Hepatocyte (in vitro differentiated cells): ENCODE measurements around the gene PYHIN1. TPM values are rescaled to one million over a fixed set of nuclear protein-coding genes. Genes with fewer than 3 reads are reported as not detected.

Experiments
- DNase-seq: peaks from one replicate; pipeline ENCODE4 v3.0.0-alpha.2; 2016; ENCODE audit warnings: low spot score
- H2AFZ ChIP-seq: fragments of 200-600 bp; sonication (generic); 2 replicates; pipeline ENCODE4 v1.6.0; 2016; ENCODE audit warnings: antibody characterized with exemption, mild to moderate bottlenecking
- H3K27ac ChIP-seq: fragments of 200-600 bp; sonication (generic); 2 replicates; pipeline ENCODE4 v1.5.1; 2016; ENCODE audit warnings: mild to moderate bottlenecking
- H3K27me3 ChIP-seq: fragments of 200-600 bp; sonication (generic); 2 replicates; pipeline ENCODE4 v1.6.1; 2016
- H3K36me3 ChIP-seq: fragments of 200-600 bp; sonication (generic); replicated peaks from 2 replicates; pipeline ENCODE4 v1.5.1; 2016; ENCODE audit warnings: low read depth; ENCODE audit not compliant: insufficient read depth
- H3K4me1 ChIP-seq: fragments of 200-600 bp; sonication (generic); 2 replicates; pipeline ENCODE4 v1.5.1; 2016; ENCODE audit warnings: mild to moderate bottlenecking, moderate library complexity; ENCODE audit not compliant: insufficient read depth
- H3K4me2 ChIP-seq: fragments of 200-600 bp; sonication (generic); 2 replicates; pipeline ENCODE4 v1.6.0; 2016
- H3K4me3 ChIP-seq: fragments of 200-600 bp; sonication (generic); 2 replicates; pipeline ENCODE4 v1.5.1; 2016; ENCODE audit warnings: mild to moderate bottlenecking
- H3K79me2 ChIP-seq: fragments of 200-600 bp; sonication (generic); 2 replicates; pipeline ENCODE4 v1.6.0; 2017; ENCODE audit warnings: mild to moderate bottlenecking
- H3K9me2 ChIP-seq: fragments of 200-600 bp; sonication (generic); replicated peaks from 2 replicates; pipeline ENCODE4 v1.6.0; 2017; ENCODE audit warnings: mild to moderate bottlenecking; ENCODE audit not compliant: insufficient read depth
- H3K9me3 ChIP-seq: fragments of 200-600 bp; sonication (generic); 2 replicates; pipeline ENCODE4 v1.5.1; 2016; ENCODE audit warnings: low read depth, mild to moderate bottlenecking
- H4K20me1 ChIP-seq: fragments of 200-600 bp; sonication (generic); 2 replicates; pipeline ENCODE4 v1.6.0; 2016; ENCODE audit warnings: mild to moderate bottlenecking; ENCODE audit not compliant: insufficient read depth, poor library complexity, severe bottlenecking
- EZH2 ChIP-seq: fragments of 200-600 bp; sonication (generic); IDR thresholded peaks from 2 replicates; pipeline ENCODE4 v1.6.1; 2016; ENCODE audit warnings: antibody characterized with exemption, mild to moderate bottlenecking, borderline replicate concordance
- EZH2phosphoT487 ChIP-seq: fragments of 200-600 bp; sonication (generic); IDR thresholded peaks from one replicate; pipeline ENCODE4 v1.6.1; 2018; ENCODE audit warnings: antibody characterized with exemption, mild to moderate bottlenecking, low read depth, moderate library complexity; ENCODE audit not compliant: unreplicated experiment, severe bottlenecking
- WGBS: methylation state at CpG from one replicate; pipeline ENCODE4 v1.1.6; 2016; ENCODE audit warnings: low lambda C conversion rate; ENCODE audit errors: missing lambda C conversion rate; 5-methylcytosine and 5-hydroxymethylcytosine counted together
- polyA plus RNA-seq: library from polyadenylated mRNA; unstranded; fragments of >200 nt; fragmentation: Nextera tagmentation; extraction: Ambion mirVana; gene quantifications from 2 replicates; pipeline ENCODE4 v1.2.1, GENCODE V29; 2016
- total RNA-seq: library from RNA; depleted of rRNA; stranded (reverse); fragments of >200 nt; gene quantifications from 2 replicates; pipeline ENCODE4 v1.2.3, GENCODE V29; 2014
- TF ChIP-seq, protein P1 (sequence below): fragments of 200-600 bp; sonication (generic); IDR thresholded peaks from 2 replicates; pipeline ENCODE4 v1.5.1; 2016; ENCODE audit warnings: antibody characterized with exemption, mild to moderate bottlenecking; ENCODE audit not compliant: poor library complexity

Gene PYHIN1
- total and polyA plus RNA-seq, 2 experiments from 2014 or later: not detected

DNA sequence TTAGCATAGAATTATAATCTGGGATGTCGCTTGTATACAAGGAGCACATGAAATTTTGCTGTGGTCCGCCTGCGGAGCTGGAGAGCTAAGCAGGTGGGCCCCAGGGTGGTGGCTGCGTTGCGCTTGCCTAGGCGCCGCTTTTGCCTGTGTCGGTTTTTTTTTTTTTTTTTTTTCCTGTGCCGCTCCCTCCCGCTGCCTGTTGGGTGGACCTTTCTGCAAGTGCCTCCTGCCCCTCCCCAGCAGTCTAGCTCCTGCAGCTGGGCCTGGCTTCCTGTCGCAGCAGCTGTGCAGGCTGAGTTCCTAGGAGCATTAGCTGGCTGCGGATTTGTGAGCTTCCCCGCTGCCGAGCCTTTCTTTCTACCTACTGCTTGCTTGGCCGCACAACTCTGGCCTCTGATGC is 20.6 kb downstream of the PYHIN1 start:
- no peaks in the 10 kb centered on the region for H4K20me1 ChIP-seq
- no peak overlapping the region for H3K4me2 ChIP-seq
- no peaks in the 10 kb centered on the region for H3K4me1 ChIP-seq
- 76% methylated on average over 15 of the region's 15 CpGs for WGBS
- TF ChIP-seq EZH2 (no peak), EZH2phosphoT487 (no peak)
- TF ChIP-seq, protein P1, sequence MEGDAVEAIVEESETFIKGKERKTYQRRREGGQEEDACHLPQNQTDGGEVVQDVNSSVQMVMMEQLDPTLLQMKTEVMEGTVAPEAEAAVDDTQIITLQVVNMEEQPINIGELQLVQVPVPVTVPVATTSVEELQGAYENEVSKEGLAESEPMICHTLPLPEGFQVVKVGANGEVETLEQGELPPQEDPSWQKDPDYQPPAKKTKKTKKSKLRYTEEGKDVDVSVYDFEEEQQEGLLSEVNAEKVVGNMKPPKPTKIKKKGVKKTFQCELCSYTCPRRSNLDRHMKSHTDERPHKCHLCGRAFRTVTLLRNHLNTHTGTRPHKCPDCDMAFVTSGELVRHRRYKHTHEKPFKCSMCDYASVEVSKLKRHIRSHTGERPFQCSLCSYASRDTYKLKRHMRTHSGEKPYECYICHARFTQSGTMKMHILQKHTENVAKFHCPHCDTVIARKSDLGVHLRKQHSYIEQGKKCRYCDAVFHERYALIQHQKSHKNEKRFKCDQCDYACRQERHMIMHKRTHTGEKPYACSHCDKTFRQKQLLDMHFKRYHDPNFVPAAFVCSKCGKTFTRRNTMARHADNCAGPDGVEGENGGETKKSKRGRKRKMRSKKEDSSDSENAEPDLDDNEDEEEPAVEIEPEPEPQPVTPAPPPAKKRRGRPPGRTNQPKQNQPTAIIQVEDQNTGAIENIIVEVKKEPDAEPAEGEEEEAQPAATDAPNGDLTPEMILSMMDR: no peak
- no peaks in the 10 kb centered on the region for H3K27me3 ChIP-seq
- no peaks in the 10 kb centered on the region for H3K9me3 ChIP-seq
- no peak for DNase-seq
- no peaks in the 10 kb centered on the region for H3K36me3 ChIP-seq
- no peaks in the 10 kb centered on the region for H3K79me2 ChIP-seq
- no peak overlapping the region for H3K27ac ChIP-seq
- H2AFZ ChIP-seq: no peak overlapping the region
- H3K4me3 ChIP-seq: no peak overlapping the region
- no peaks in the 10 kb centered on the region for H3K9me2 ChIP-seq

DNA sequence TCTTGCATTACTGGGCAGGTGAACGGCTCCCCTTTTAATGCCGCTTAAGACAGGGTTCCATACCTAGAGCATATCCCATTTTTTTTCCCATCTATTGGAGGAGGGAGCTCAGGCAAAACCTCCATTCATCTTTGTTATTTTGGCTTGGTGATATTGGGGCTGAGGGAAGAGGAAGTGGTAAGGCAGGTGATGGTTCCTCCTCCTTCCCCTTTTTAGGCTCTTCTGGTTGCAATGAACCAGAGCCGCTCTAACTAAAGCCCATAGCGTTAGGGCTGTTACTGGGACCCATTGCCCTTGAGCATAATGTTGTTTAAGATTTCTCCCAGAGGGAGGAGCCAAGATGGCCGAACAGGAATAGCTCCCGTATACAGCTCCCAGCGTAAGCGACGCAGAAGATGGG is 21.1 kb downstream of the PYHIN1 start:
- Histone ChIP-seq H3K27me3 (no peaks in the 10 kb centered on the region), H2AFZ (no peak overlapping the region), H3K4me2 (no peak overlapping the region), H3K36me3 (no peaks in the 10 kb centered on the region), H4K20me1 (no peaks in the 10 kb centered on the region), H3K4me3 (no peak overlapping the region), H3K9me3 (no peaks in the 10 kb centered on the region), H3K79me2 (no peaks in the 10 kb centered on the region), H3K9me2 (no peaks in the 10 kb centered on the region), H3K4me1 (no peaks in the 10 kb centered on the region), H3K27ac (no peak overlapping the region)
- 97% methylated on average over 9 of the region's 9 CpGs for WGBS
- no peak for DNase-seq
- TF ChIP-seq EZH2 (no peak), EZH2phosphoT487 (no peak)
- TF ChIP-seq, protein P1: no peak

DNA sequence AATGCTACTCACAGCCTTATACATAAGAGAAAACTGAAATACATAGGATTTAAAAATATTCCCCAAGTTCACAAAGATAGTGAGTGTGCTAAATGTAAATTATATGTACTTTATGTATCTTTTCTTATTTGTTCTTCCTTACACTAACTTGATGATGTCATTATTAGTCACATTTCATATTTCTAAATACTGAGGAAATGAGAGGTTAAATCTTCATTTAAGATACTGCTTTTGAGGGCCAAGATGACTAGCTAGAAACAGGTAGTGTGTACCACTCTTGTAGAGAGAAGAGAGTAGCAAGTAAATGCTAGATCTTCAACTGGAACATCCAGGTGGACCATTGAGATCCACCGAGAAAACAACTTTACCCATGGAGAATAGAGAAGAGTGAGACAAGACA is 29.8 kb downstream of the PYHIN1 start:
- H3K4me1 ChIP-seq: no peaks in the 10 kb centered on the region
- no peak overlapping the region for H2AFZ ChIP-seq
- no peaks in the 10 kb centered on the region for H3K9me2 ChIP-seq
- H3K4me3 ChIP-seq: no peak overlapping the region
- H3K9me3 ChIP-seq: no peaks in the 10 kb centered on the region
- no peaks in the 10 kb centered on the region for H3K79me2 ChIP-seq
- no peak for TF ChIP-seq EZH2
- TF ChIP-seq EZH2phosphoT487: no peak
- TF ChIP-seq, protein P1: no peak
- WGBS: 90% methylated on average over 1 of the region's 1 CpG
- H3K27ac ChIP-seq: no peak overlapping the region
- DNase-seq: no peak
- no peaks in the 10 kb centered on the region for H3K36me3 ChIP-seq
- no peaks in the 10 kb centered on the region for H4K20me1 ChIP-seq
- no peaks in the 10 kb centered on the region for H3K27me3 ChIP-seq
- no peak overlapping the region for H3K4me2 ChIP-seq

DNA sequence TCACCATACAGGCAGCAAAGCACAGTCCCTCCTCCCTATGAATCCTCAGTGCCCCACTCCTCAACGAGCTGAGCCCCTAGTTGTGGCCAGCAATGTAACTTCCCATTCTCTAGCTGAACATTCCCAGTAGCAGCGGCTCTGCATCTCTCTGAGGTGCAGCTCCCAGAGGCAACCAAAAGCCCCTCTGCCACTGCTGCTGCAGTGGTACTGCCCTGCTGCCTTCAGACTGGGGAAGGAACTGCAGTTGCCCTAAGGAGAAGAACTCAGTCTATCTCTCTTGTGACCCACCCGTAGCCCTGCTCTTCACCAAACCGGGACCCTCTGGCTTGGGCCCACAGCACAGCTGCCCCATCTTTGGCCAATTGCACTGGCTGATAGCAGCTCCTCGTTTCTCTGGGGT is 31.6 kb downstream of the PYHIN1 start:
- H3K4me2 ChIP-seq: no peak overlapping the region
- WGBS: 69% methylated on average over 5 of the region's 5 CpGs
- no peak overlapping the region for H2AFZ ChIP-seq
- no peak overlapping the region for H3K27ac ChIP-seq
- H3K79me2 ChIP-seq: no peaks in the 10 kb centered on the region
- TF ChIP-seq EZH2phosphoT487: no peak
- TF ChIP-seq, protein P1: no peak
- TF ChIP-seq EZH2: no peak
- H3K4me3 ChIP-seq: no peak overlapping the region
- no peaks in the 10 kb centered on the region for H3K27me3 ChIP-seq
- no peaks in the 10 kb centered on the region for H4K20me1 ChIP-seq
- no peak for DNase-seq
- H3K9me3 ChIP-seq: no peaks in the 10 kb centered on the region
- no peaks in the 10 kb centered on the region for H3K9me2 ChIP-seq
- no peaks in the 10 kb centered on the region for H3K4me1 ChIP-seq
- no peaks in the 10 kb centered on the region for H3K36me3 ChIP-seq
